ENCODE data around the gene LDB1. TPM values are rescaled to one million over a fixed set of nuclear protein-coding genes. Genes with fewer than 3 reads are reported as not detected.
A peak's percentile ranks its signal among the peaks of the same experiment; 100 is the strongest.

The LDB1 gene
- total and polyA plus RNA-seq, 2 donors (not counting 3 experiments of a cell fraction or from before 2014, with no cell fraction given), result 65.7 to 137 TPM

GRCh38 chr10:102121739-102122372 lies 1.7 kb upstream of the LDB1 start:
- no peaks in the 10 kb centered on the region for H3K9me1 ChIP-seq (replicated peaks; ENCODE audit: control insufficient read depth, extremely low read depth, insufficient read depth, low read length)
- H3K27me3 ChIP-seq (ENCODE audit: control insufficient read depth in 2 of 2, insufficient read depth in 2 of 2, low read length in 2 of 2), result no peaks in the 10 kb centered on the region
- ChIA-PET CTCF (interaction anchor here (0.8 to 2.2 kb wide), 3 partner anchors 8 to 281 kb away, joined by 3 to 10 read pairs (median 5); partner anchors contain the start of gene PPRC1), POLR2A (no interaction called here)
- no peak for DNase-seq (ENCODE audit: low read depth, low spot score)
- H3K36me3 ChIP-seq (ENCODE audit: control insufficient read depth in 2 of 2, extremely low read depth in 1 of 2, insufficient read depth in 2 of 2, low read length in 2 of 2), result no peaks in the 10 kb centered on the region
- peaks cover 31% of the 10 kb centered on the region for H3K4me1 ChIP-seq (ENCODE audit: control insufficient read depth, extremely low read depth, insufficient read depth, low read length)
- no peak overlapping the region for H2AFZ ChIP-seq (ENCODE audit: low read depth, low read length)
- FAIRE-seq, result no peak
- H4K20me1 ChIP-seq (replicated peaks; ENCODE audit: control insufficient read depth, extremely low read depth, insufficient read depth, low read length), result no peaks in the 10 kb centered on the region
- H3K9ac ChIP-seq (replicated peaks; ENCODE audit: extremely low read depth, insufficient read depth, low read length), result no peak overlapping the region
- no peak overlapping the region for H3K27ac ChIP-seq (ENCODE audit: insufficient read depth, low read depth, low read length)
- intact Hi-C loops (cut with micrococcal nuclease) (no loop called here), dilution Hi-C loops (cut with MboI; ENCODE audit: extremely low pct_ligation_motif_present, low sequenced_read_pairs) (no loop called here)
- H3K4me3 ChIP-seq (replicated peaks in 1 of 3; ENCODE audit: insufficient read depth in 1 of 3, low read depth in 1 of 3, low read length in 3 of 3), result no peak overlapping the region
- TF ChIP-seq EZH2 (IDR thresholded peaks at IDR 0.05; ENCODE audit: borderline replicate concordance, low read depth, low read length, severe bottlenecking) (no peak), MAX (IDR thresholded peaks at IDR 0.05; ENCODE audit: insufficient read depth, insufficient read length) (no peak)
- H3K9me3 ChIP-seq (replicated peaks; ENCODE audit: control insufficient read depth, insufficient read depth, low read length), result no peaks in the 10 kb centered on the region
- no TSS peak for BruUV-seq (replicated peaks)
- H3K79me2 ChIP-seq (ENCODE audit: control insufficient read depth, insufficient read depth, low read length), result peaks cover 24% of the 10 kb centered on the region
- no peak overlapping the region for H3K4me2 ChIP-seq (ENCODE audit: insufficient read depth, low read length)

GRCh38 chr10:102120991-102121738 lies 997 bp upstream of the LDB1 start:
- DNase-seq (ENCODE audit: low read depth, low spot score) (no peak), FAIRE-seq (no peak)
- H3K27ac ChIP-seq (ENCODE audit: insufficient read depth, low read depth, low read length), result no peak overlapping the region
- H2AFZ ChIP-seq (ENCODE audit: low read depth, low read length), result peak overlapping the region; percentile 43
- BruUV-seq (replicated peaks), result no TSS peak
- H3K36me3 ChIP-seq (ENCODE audit: control insufficient read depth in 2 of 2, extremely low read depth in 1 of 2, insufficient read depth in 2 of 2, low read length in 2 of 2), result no peaks in the 10 kb centered on the region
- ChIA-PET POLR2A (interaction anchor here (0.5 kb wide), 1 partner anchor 37 kb away, joined by 10 read pairs; no protein-coding TSS in a partner anchor), CTCF (no interaction called here)
- H3K9ac ChIP-seq (replicated peaks; ENCODE audit: extremely low read depth, insufficient read depth, low read length), result peak overlapping the region; percentile 50
- no peaks in the 10 kb centered on the region for H3K9me3 ChIP-seq (replicated peaks; ENCODE audit: control insufficient read depth, insufficient read depth, low read length)
- H4K20me1 ChIP-seq (replicated peaks; ENCODE audit: control insufficient read depth, extremely low read depth, insufficient read depth, low read length), result no peaks in the 10 kb centered on the region
- H3K4me3 ChIP-seq (replicated peaks in 1 of 3; ENCODE audit: insufficient read depth in 1 of 3, low read depth in 1 of 3, low read length in 3 of 3), result peak overlapping the region in 2 of 3 experiments; percentile 57 to 98
- intact Hi-C loops (cut with micrococcal nuclease) (loop anchor here (1.0 kb wide), 1 partner anchor 11 kb away; no protein-coding TSS in a partner anchor), dilution Hi-C loops (cut with MboI; ENCODE audit: extremely low pct_ligation_motif_present, low sequenced_read_pairs) (no loop called here)
- no peaks in the 10 kb centered on the region for H3K9me1 ChIP-seq (replicated peaks; ENCODE audit: control insufficient read depth, extremely low read depth, insufficient read depth, low read length)
- peaks cover 37% of the 10 kb centered on the region for H3K4me1 ChIP-seq (ENCODE audit: control insufficient read depth, extremely low read depth, insufficient read depth, low read length)
- H3K27me3 ChIP-seq (ENCODE audit: control insufficient read depth in 2 of 2, insufficient read depth in 2 of 2, low read length in 2 of 2), result no peaks in the 10 kb centered on the region
- H3K79me2 ChIP-seq (ENCODE audit: control insufficient read depth, insufficient read depth, low read length), result peaks cover 29% of the 10 kb centered on the region
- H3K4me2 ChIP-seq (ENCODE audit: insufficient read depth, low read length), result peak overlapping the region; percentile 66
- TF ChIP-seq MAX (IDR thresholded peaks at IDR 0.05; ENCODE audit: insufficient read depth, insufficient read length), result no peak
- TF ChIP-seq GATA2 (IDR thresholded peaks at IDR 0.05; ENCODE audit: insufficient read depth, insufficient read length, low read depth, low read length), result no peak
- TF ChIP-seq POLR2A (IDR thresholded peaks at IDR 0.05; ENCODE audit: low read depth, low read length), result no peak
- no peak for TF ChIP-seq CTCF (IDR thresholded peaks at IDR 0.05; ENCODE audit: extremely low read depth in 1 of 2, insufficient read depth in 1 of 2, low read depth in 1 of 2, low read length in 2 of 2)
- TF ChIP-seq EZH2 (IDR thresholded peaks at IDR 0.05; ENCODE audit: borderline replicate concordance, low read depth, low read length, severe bottlenecking), result no peak
- no peak for TF ChIP-seq POLR2AphosphoS5 (IDR thresholded peaks at IDR 0.05; ENCODE audit: insufficient read depth, low read depth, low read length)
- no peak for TF ChIP-seq MYC (IDR thresholded peaks at IDR 0.05; ENCODE audit: low read depth, low read length)
- TF ChIP-seq FOS (IDR thresholded peaks at IDR 0.05; ENCODE audit: borderline replicate concordance, insufficient read depth, low read length), result no peak
- TF ChIP-seq JUN (IDR thresholded peaks at IDR 0.05; ENCODE audit: borderline replicate concordance, insufficient read depth, insufficient read length, low read depth), result no peak

Data from endothelial cell of umbilical vein (primary cell).